Measurements from ENCODE around the gene CACNG4.

GRCh38 chr17:67004181-67004580, 39.7 kb downstream of the CACNG4 start:
- TF ChIP-seq SP1 (IDR thresholded peaks at IDR 0.05) (no peak), FOXM1 (IDR thresholded peaks at IDR 0.05; ENCODE audit: borderline replicate concordance) (no peak), L3MBTL2 (conservative IDR thresholded peaks at IDR 0.05) (no peak), FOXK2 (IDR thresholded peaks at IDR 0.05) (no peak), TARDBP (IDR thresholded peaks at IDR 0.05) (no peak), FOXA1 (IDR thresholded peaks at IDR 0.05) (no peak), ELF4 (IDR thresholded peaks at IDR 0.05) (no peak), BHLHE40 (IDR thresholded peaks at IDR 0.05; ENCODE audit: borderline replicate concordance) (no peak), NFRKB (IDR thresholded peaks at IDR 0.05) (no peak), PKNOX1 (IDR thresholded peaks at IDR 0.05) (no peak)
